ENCODE results near the gene SLC25A23.

Gene SLC25A23

GRCh38 chr19:6443986-6444385, 15.6 kb downstream of the SLC25A23 start:
- no peak for DNase-seq (ENCODE audit: low read depth)
- H3K4me3 ChIP-seq (replicated peaks; ENCODE audit: low read depth, low read length), result no peak overlapping the region
- no peak for TF ChIP-seq CTCF (IDR thresholded peaks at IDR 0.05; ENCODE audit: low read length, missing control alignments)

GRCh38 chr19:6442087-6442688, 17.4 kb downstream of the SLC25A23 start:
- no peak for DNase-seq (ENCODE audit: low read depth)
- no peak for TF ChIP-seq CTCF (IDR thresholded peaks at IDR 0.05; ENCODE audit: low read length, missing control alignments)

GRCh38 chr19:6440905-6441304, 18.7 kb downstream of the SLC25A23 start:
- DNase-seq (ENCODE audit: low read depth), result no peak
- H3K4me3 ChIP-seq (replicated peaks; ENCODE audit: low read depth, low read length), result no peak overlapping the region
- no peak for TF ChIP-seq CTCF (IDR thresholded peaks at IDR 0.05; ENCODE audit: low read length, missing control alignments)

More at GRCh38 chr19:6442087-6442688, 17.4 kb downstream of the SLC25A23 start:
- no peak overlapping the region for H3K4me3 ChIP-seq (replicated peaks; ENCODE audit: low read depth, low read length)

- TF ChIP-seq CTCF (IDR thresholded peaks at IDR 0.05; ENCODE audit: low read length, missing control alignments), result no peak
- no peak for DNase-seq (ENCODE audit: low read depth)
- no peak overlapping the region for H3K4me3 ChIP-seq (replicated peaks; ENCODE audit: low read depth, low read length)
Measured at GRCh38 chr19:6439743-6440142, 19.8 kb downstream of the SLC25A23 start.

GRCh38 chr19:6433663-6434062, 25.9 kb downstream of the SLC25A23 start, which contains the start of gene SLC25A41:
Gene SLC25A41, minus strand, starts transcription at chr19:6433763. Its CDS starts 70 bp downstream, at chr19:6433693.
- no peak for TF ChIP-seq CTCF (IDR thresholded peaks at IDR 0.05; ENCODE audit: low read length, missing control alignments)
- no peak within 1 kb of the TSS for H3K4me3 ChIP-seq (replicated peaks; ENCODE audit: low read depth, low read length)

GRCh38 chr19:6433165-6433564, 26.4 kb downstream of the SLC25A23 start:
- TF ChIP-seq CTCF (IDR thresholded peaks at IDR 0.05; ENCODE audit: low read length, missing control alignments), result no peak
- no peak for DNase-seq (ENCODE audit: low read depth)
- no peak overlapping the region for H3K4me3 ChIP-seq (replicated peaks; ENCODE audit: low read depth, low read length)

More at GRCh38 chr19:6433663-6434062, 25.9 kb downstream of the SLC25A23 start, which contains the start of gene SLC25A41:
- no peak for DNase-seq (ENCODE audit: low read depth)

- H3K4me3 ChIP-seq (replicated peaks; ENCODE audit: low read depth, low read length), result no peak overlapping the region
- no peak for TF ChIP-seq CTCF (IDR thresholded peaks at IDR 0.05; ENCODE audit: low read length, missing control alignments)
- no peak for DNase-seq (ENCODE audit: low read depth)
Measured at GRCh38 chr19:6431891-6432290, 27.7 kb downstream of the SLC25A23 start.
